Spleen (tissue), 11 donors: ENCODE results near the gene VTI1B. TPM values are rescaled to one million over a fixed set of nuclear protein-coding genes. Genes with fewer than 3 reads are reported as not detected.

Experiments
- DNase-seq: peaks from one replicate; pipeline ENCODE4 v3.0.0-alpha.2; 2020
- H3K27ac ChIP-seq, 8 donors: fragments of 200-600 bp; sonication (generic) in 7 of 8; 1 replicate in 4 of 8; 2 replicates in 4 of 8; pipeline versions ENCODE4 v1.5.0 to v1.8.0; 2016 to 2021; ENCODE audit warnings: inconsistent platforms in 4 of 8, mild to moderate bottlenecking in 4 of 8, moderate library complexity in 1 of 8
- H3K27me3 ChIP-seq, 7 donors: fragments of 200-600 bp; sonication (generic) in 6 of 7; replicated peaks in 1 of 7; 1 replicate in 4 of 7; 2 replicates in 3 of 7; pipeline versions ENCODE4 v1.5.0 to v1.8.0; 2016 to 2021; ENCODE audit warnings: inconsistent platforms in 3 of 7, mild to moderate bottlenecking in 1 of 7
- H3K36me3 ChIP-seq, 6 donors: fragments of 200-600 bp; sonication (generic) in 5 of 6; 1 replicate in 4 of 6; 2 replicates in 2 of 6; pipeline versions ENCODE4 v1.5.0 to v1.8.0; 2016 to 2021; ENCODE audit warnings: inconsistent platforms in 2 of 6
- H3K4me1 ChIP-seq, 6 donors: fragments of 200-600 bp; sonication (generic) in 5 of 6; 1 replicate in 3 of 6; 2 replicates in 3 of 6; pipeline versions ENCODE4 v1.5.0 to v1.8.0; 2016 to 2021; ENCODE audit warnings: inconsistent platforms in 3 of 6
- H3K4me3 ChIP-seq, 8 donors: fragments of 200-600 bp; sonication (generic) in 7 of 8; 1 replicate in 4 of 8; 2 replicates in 4 of 8; pipeline versions ENCODE4 v1.5.0 to v1.8.0; 2016 to 2021; ENCODE audit warnings: inconsistent platforms in 4 of 8, mild to moderate bottlenecking in 4 of 8, moderate library complexity in 2 of 8
- H3K9me3 ChIP-seq, 8 donors: fragments of 200-600 bp; sonication (generic) in 7 of 8; 1 replicate in 4 of 8; 2 replicates in 4 of 8; pipeline versions ENCODE4 v1.5.0 to v1.8.0; 2016 to 2021; ENCODE audit warnings: inconsistent platforms in 4 of 8
- POLR2A ChIP-seq, 3 donors: fragments of 450-650 bp; IDR thresholded peaks; one replicate each; pipeline ENCODE4 v1.5.1; 2017; ENCODE audit warnings: antibody characterized with exemption in 3 of 3, mild to moderate bottlenecking in 1 of 3
- POLR2AphosphoS5 ChIP-seq, 3 donors: sonication (generic); formaldehyde crosslinking; IDR thresholded peaks; one replicate each; pipeline ENCODE4 v1.5.1; 2017; ENCODE audit warnings: antibody characterized with exemption in 3 of 3
- WGBS, 5 donors: extraction: QIAGEN DNeasy Blood & Tissue Kit in 3 of 5; methylation state at CpG; one replicate each; pipeline versions ENCODE4 v1.1.5 to v1.1.7; 2013 to 2018; 5-methylcytosine and 5-hydroxymethylcytosine counted together
- intact Hi-C: fragments of 100-400 bp; cut with DNase I; formaldehyde crosslinking; loops from one replicate; pipeline ENCODE4 v1.15.0; 2023; ENCODE audit warnings: low total_unique reads
- polyA plus RNA-seq, 3 donors: library from polyadenylated mRNA; stranded (reverse); fragments of 200-250 nt; gene quantifications; one replicate each; pipeline ENCODE4 v1.2.1, GENCODE V29; 2013
- total RNA-seq, 7 donors: library from RNA; depleted of rRNA in 3 of 7; stranded (reverse); fragments of >200 nt in 3 of 7; fragmentation: NEBNext Ultra II Directional in 4 of 7; extraction: Animal tissue kit (Norgen Biotek cat#: 25700) in 4 of 7; gene quantifications; one replicate each; pipeline versions ENCODE4 v1.1.0 to v1.2.1, GENCODE V29; 2016 to 2021
- TF ChIP-seq, protein P1 (sequence below), 11 experiments: fragments of 200-600 bp in 7 of 11; fragments of 450-650 bp in 4 of 11; sonication (generic) in 4 of 11; IDR thresholded peaks in 8 of 11; conservative IDR thresholded peaks in 3 of 11; 1 replicate in 7 of 11; 2 replicates in 4 of 11; pipeline versions ENCODE4 v1.4.0 to v1.8.0; 2016 to 2021; ENCODE audit warnings: antibody characterized with exemption in 11 of 11, inconsistent platforms in 4 of 11, mild to moderate bottlenecking in 1 of 11
- donor health status: healthy with polysubstance abuse.
- donor health status: DM: no; HTN: no; CAD: no; lungs with moderate emphysema.
- donor health status: DM: no; HTN: no; CAD: no.
- donor health status: Bipolar disorder and iron deficiency.
- donor health status: healthy.
- donor health status: DM: no; HTN: no; CAD: no.
- donor health status: DM: yes; HTN: yes; CAD: no.

The VTI1B gene
- total and polyA plus RNA-seq, 10 donors: 42.1 to 84.1 (median 63.5) TPM

DNA sequence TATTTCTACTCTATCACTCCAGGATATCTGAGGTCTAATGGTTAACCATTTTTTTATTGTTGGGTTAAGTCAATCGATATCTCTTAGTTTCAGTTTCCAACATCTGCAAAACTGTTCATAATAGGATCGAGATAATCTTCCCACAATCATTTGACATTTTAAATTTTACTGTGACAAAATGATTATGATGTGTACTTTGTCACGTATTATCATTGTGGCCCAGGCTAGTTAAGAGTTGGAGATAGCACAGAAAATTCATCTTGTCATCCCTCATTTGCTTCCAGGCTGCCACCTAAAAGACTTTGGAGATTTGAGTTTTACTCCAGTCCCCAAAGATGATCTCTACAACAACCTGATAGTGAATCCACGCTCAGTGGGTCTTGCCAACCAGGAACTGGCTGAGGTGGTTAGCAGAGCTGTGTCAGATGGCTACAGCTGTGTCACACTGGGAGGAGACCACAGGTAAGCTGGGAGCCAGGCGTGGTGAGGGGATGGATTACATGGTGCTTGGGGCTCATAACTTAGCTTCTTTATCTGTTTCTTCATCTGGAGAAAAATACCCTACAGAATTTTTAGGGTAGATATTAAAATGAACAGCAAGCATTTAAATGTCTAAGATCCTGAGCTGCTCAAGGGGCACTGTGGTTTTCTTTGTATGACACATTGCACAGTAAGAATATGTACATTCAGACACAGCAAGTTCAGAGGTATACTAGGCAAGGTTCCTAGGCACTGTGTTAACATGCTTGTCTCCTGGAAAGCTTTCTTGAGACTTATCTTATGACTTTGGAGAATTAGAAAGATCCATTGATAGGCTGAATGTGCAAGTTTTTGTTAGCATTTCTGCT lies 32.3 kb downstream of the VTI1B start:
- intact Hi-C loops: no loop called here
- H3K27me3 ChIP-seq: no peaks in the 10 kb centered on the region
- H3K4me1 ChIP-seq: no peaks in the 10 kb centered on the region
- no peak overlapping the region for H3K4me3 ChIP-seq
- peaks cover 0 to 22% (median 13%) of the 10 kb centered on the region in 6 donors for H3K36me3 ChIP-seq
- TF ChIP-seq POLR2AphosphoS5 (IDR thresholded peaks at IDR 0.05) (no peak), POLR2A (IDR thresholded peaks at IDR 0.05) (no peak)
- TF ChIP-seq, protein P1, sequence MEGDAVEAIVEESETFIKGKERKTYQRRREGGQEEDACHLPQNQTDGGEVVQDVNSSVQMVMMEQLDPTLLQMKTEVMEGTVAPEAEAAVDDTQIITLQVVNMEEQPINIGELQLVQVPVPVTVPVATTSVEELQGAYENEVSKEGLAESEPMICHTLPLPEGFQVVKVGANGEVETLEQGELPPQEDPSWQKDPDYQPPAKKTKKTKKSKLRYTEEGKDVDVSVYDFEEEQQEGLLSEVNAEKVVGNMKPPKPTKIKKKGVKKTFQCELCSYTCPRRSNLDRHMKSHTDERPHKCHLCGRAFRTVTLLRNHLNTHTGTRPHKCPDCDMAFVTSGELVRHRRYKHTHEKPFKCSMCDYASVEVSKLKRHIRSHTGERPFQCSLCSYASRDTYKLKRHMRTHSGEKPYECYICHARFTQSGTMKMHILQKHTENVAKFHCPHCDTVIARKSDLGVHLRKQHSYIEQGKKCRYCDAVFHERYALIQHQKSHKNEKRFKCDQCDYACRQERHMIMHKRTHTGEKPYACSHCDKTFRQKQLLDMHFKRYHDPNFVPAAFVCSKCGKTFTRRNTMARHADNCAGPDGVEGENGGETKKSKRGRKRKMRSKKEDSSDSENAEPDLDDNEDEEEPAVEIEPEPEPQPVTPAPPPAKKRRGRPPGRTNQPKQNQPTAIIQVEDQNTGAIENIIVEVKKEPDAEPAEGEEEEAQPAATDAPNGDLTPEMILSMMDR (IDR thresholded peaks at IDR 0.05 in 8 of 11, conservative IDR thresholded peaks at IDR 0.05 in 3 of 11): no peak
- no peak for DNase-seq
- 74 to 89% (median 82%) methylated on average over 5 of the region's 5 CpGs for WGBS, 5 donors
- no peak overlapping the region for H3K27ac ChIP-seq
- no peaks in the 10 kb centered on the region for H3K9me3 ChIP-seq

- H3K9me3 ChIP-seq: no peaks in the 10 kb centered on the region
- no peak for DNase-seq
- no peaks in the 10 kb centered on the region for H3K27me3 ChIP-seq
- intact Hi-C loops: no loop called here
- no peak overlapping the region for H3K27ac ChIP-seq
- 91 to 100% (median 97%) methylated on average over 1 of the region's 1 CpG for WGBS, 5 donors
- peaks cover 0 to 15% (median 9%) of the 10 kb centered on the region in 6 donors for H3K36me3 ChIP-seq
- TF ChIP-seq POLR2A (IDR thresholded peaks at IDR 0.05) (no peak), POLR2AphosphoS5 (IDR thresholded peaks at IDR 0.05) (no peak)
- TF ChIP-seq, protein P1 (IDR thresholded peaks at IDR 0.05 in 8 of 11, conservative IDR thresholded peaks at IDR 0.05 in 3 of 11): no peak
- no peaks in the 10 kb centered on the region for H3K4me1 ChIP-seq
- no peak overlapping the region for H3K4me3 ChIP-seq
These were observed 33.0 kb downstream of the VTI1B start for GRCh38 chr14:67641480-67641879.

- no peak for DNase-seq
- Histone ChIP-seq H3K36me3 (no peaks in the 10 kb centered on the region), H3K4me3 (no peak overlapping the region), H3K4me1 (no peaks in the 10 kb centered on the region), H3K27me3 (no peaks in the 10 kb centered on the region), H3K9me3 (no peaks in the 10 kb centered on the region), H3K27ac (no peak overlapping the region)
- no peak for TF ChIP-seq POLR2AphosphoS5 (IDR thresholded peaks at IDR 0.05)
- TF ChIP-seq POLR2A (IDR thresholded peaks at IDR 0.05): no peak
- TF ChIP-seq, protein P1 (IDR thresholded peaks at IDR 0.05 in 8 of 11, conservative IDR thresholded peaks at IDR 0.05 in 3 of 11): no peak
- WGBS, 5 donors: 88 to 95% (median 93%) methylated on average over 3 of the region's 3 CpGs
- intact Hi-C loops: no loop called here
These were observed 35.8 kb downstream of the VTI1B start for GRCh38 chr14:67638642-67639041.

DNA sequence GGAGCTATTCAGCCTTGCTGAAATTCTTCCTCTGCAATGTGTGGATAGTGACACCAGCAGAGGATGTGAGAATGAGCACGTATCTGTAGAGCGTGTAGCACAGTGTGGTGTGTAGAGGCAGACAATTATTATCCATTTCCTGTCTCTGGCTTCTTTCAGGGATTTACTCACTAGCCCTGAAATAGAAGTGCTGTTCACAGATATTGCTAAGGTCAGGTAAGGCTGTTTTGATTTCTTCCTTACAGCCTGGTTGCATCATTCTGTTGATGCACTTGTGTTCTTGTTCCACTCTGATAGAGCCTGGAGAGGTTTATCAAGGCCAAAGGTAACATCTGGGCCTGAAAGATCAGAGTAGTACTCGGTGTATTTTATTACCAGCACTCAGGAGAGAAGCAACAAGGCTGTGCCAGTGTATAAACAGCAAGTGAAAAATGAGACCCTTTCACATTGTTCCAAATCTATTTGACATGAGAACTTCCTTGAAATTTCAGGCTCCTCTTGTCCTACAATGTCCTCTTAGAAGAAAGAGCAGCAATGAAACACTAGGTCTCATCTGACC lies 38.0 kb downstream of the VTI1B start:
- Histone ChIP-seq H3K9me3 (no peaks in the 10 kb centered on the region), H3K4me1 (no peaks in the 10 kb centered on the region), H3K4me3 (no peak overlapping the region), H3K27me3 (no peaks in the 10 kb centered on the region), H3K36me3 (no peaks in the 10 kb centered on the region), H3K27ac (no peak overlapping the region)
- TF ChIP-seq POLR2AphosphoS5 (IDR thresholded peaks at IDR 0.05) (no peak), POLR2A (IDR thresholded peaks at IDR 0.05) (no peak)
- TF ChIP-seq, protein P1 (IDR thresholded peaks at IDR 0.05 in 8 of 11, conservative IDR thresholded peaks at IDR 0.05 in 3 of 11): no peak
- WGBS, 5 donors: 70 to 82% (median 79%) methylated on average over 3 of the region's 3 CpGs
- intact Hi-C loops: no loop called here
- DNase-seq: no peak
